Endothelial cell of umbilical vein (primary cell): ENCODE results near the gene ZAR1L. TPM values are rescaled to one million over a fixed set of nuclear protein-coding genes. Genes with fewer than 3 reads are reported as not detected.

Experiments used
- BruUV-seq: library from RNA; stranded (reverse); fragments of 400-500 nt; replicated peaks from 2 replicates; lab custom pipeline; 2021; lab: Mats Ljungman, UMichigan
- CTCF ChIA-PET: fragments of 300-600, 350-600 bp; sonication (Branson Sonifier 250); formaldehyde crosslinking; loops from one replicate; lab custom pipeline; 2021; ENCODE audit warnings: antibody characterized with exemption, inconsistent platforms; lab: Charles Lee
- POLR2A ChIA-PET: fragments of 300-600, 350-600 bp; sonication (Branson Sonifier 250); formaldehyde crosslinking; loops from one replicate; lab custom pipeline; 2021; ENCODE audit warnings: antibody characterized with exemption, inconsistent platforms; lab: Charles Lee
- DNase-seq: peaks from one replicate; pipeline ENCODE4 v3.0.0-alpha.2; 2011; ENCODE audit warnings: low read depth, low spot score
- FAIRE-seq: peaks from 2 replicates; lab custom pipeline; 2011; peaks lifted over from hg19 to GRCh38; lab: Jason Lieb, UNC
- H2AFZ ChIP-seq: 2 replicates; pipeline ENCODE4 v1.6.0; 2012; ENCODE audit warnings: low read depth, low read length, control low read depth, inconsistent platforms
- H3K27ac ChIP-seq: 2 replicates; pipeline ENCODE4 v1.5.1; 2011; ENCODE audit warnings: low read depth, mild to moderate bottlenecking, control low read depth, low read length, moderate library complexity; ENCODE audit not compliant: insufficient read depth
- H3K27me3 ChIP-seq, 2 experiments: 2 replicates each; pipeline versions ENCODE4 v1.6.0 to v1.6.1; 2011; ENCODE audit warnings: low read length in 2 of 2, mixed read lengths in 1 of 2; ENCODE audit not compliant: control insufficient read depth in 2 of 2, insufficient read depth in 2 of 2
- H3K36me3 ChIP-seq, 2 experiments: 2 replicates in 1 of 2; 3 replicates in 1 of 2; pipeline ENCODE4 v1.5.1; 2011; ENCODE audit warnings: low read length in 2 of 2, mild to moderate bottlenecking in 1 of 2, moderate library complexity in 1 of 2; ENCODE audit not compliant: control insufficient read depth in 2 of 2, insufficient read depth in 2 of 2; ENCODE audit errors: extremely low read depth in 1 of 2
- H3K4me1 ChIP-seq: 3 replicates; pipeline ENCODE4 v1.5.1; 2011; ENCODE audit warnings: mild to moderate bottlenecking, low read length; ENCODE audit not compliant: control insufficient read depth, insufficient read depth; ENCODE audit errors: extremely low read depth
- H3K4me2 ChIP-seq: 2 replicates; pipeline ENCODE4 v1.6.1; 2011; ENCODE audit warnings: low read length, control low read depth, mixed read lengths; ENCODE audit not compliant: insufficient read depth
- H3K4me3 ChIP-seq, 3 experiments: fragments of 200-600 bp in 1 of 3; sonication (generic), shearing (Covaris generic) in 1 of 3; replicated peaks in 1 of 3; 2 replicates each; pipeline ENCODE4 v1.5.1; 2011 to 2016; ENCODE audit warnings: control low read depth in 3 of 3, low read length in 3 of 3, mild to moderate bottlenecking in 2 of 3, inconsistent platforms in 1 of 3, low read depth in 1 of 3, moderate library complexity in 1 of 3; ENCODE audit not compliant: insufficient read depth in 1 of 3
- H3K79me2 ChIP-seq: 2 replicates; pipeline ENCODE4 v1.6.0; 2012; ENCODE audit warnings: low read length, inconsistent platforms; ENCODE audit not compliant: control insufficient read depth, insufficient read depth
- H3K9ac ChIP-seq: replicated peaks from 2 replicates; pipeline ENCODE3; 2011; ENCODE audit warnings: low read length, control low read depth; ENCODE audit not compliant: insufficient read depth; ENCODE audit errors: extremely low read depth
- H3K9me1 ChIP-seq: replicated peaks from 3 replicates; pipeline ENCODE4 v1.6.0; 2011; ENCODE audit warnings: mild to moderate bottlenecking, low read length; ENCODE audit not compliant: control insufficient read depth, insufficient read depth; ENCODE audit errors: extremely low read depth
- H3K9me3 ChIP-seq: replicated peaks from 2 replicates; pipeline ENCODE4 v1.5.1; 2012; ENCODE audit warnings: low read length, inconsistent platforms; ENCODE audit not compliant: control insufficient read depth, insufficient read depth
- H4K20me1 ChIP-seq: replicated peaks from 2 replicates; pipeline ENCODE3; 2011; ENCODE audit warnings: mild to moderate bottlenecking, low read length; ENCODE audit not compliant: control insufficient read depth, insufficient read depth; ENCODE audit errors: extremely low read depth
- GATA2 ChIP-seq: IDR thresholded peaks from 2 replicates; pipeline ENCODE4 v1.7.0; 2011; ENCODE audit warnings: low read depth, mild to moderate bottlenecking, moderate library complexity, mixed read lengths, low read length; ENCODE audit not compliant: insufficient read length, insufficient read depth
- JUN ChIP-seq: IDR thresholded peaks from 2 replicates; pipeline ENCODE4 v1.6.1; 2011; ENCODE audit warnings: borderline replicate concordance, low read depth; ENCODE audit not compliant: insufficient read length, insufficient read depth
- POLR2AphosphoS5 ChIP-seq: IDR thresholded peaks from 2 replicates; pipeline ENCODE4 v1.6.1; 2012; ENCODE audit warnings: low read depth, mild to moderate bottlenecking, control low read depth, low read length, moderate library complexity; ENCODE audit not compliant: insufficient read depth
- dilution Hi-C: fragments of 300-500 bp; cut with MboI; formaldehyde crosslinking; loops from one replicate; pipeline ENCODE4 v1.15.0; 2019; ENCODE audit warnings: low sequenced_read_pairs; ENCODE audit not compliant: extremely low pct_ligation_motif_present
- intact Hi-C: fragments of 100-400 bp; cut with micrococcal nuclease; formaldehyde crosslinking; loops from one replicate; pipeline ENCODE4 v1.10.0; 2022
- polyA plus RNA-seq, 4 experiments: library from polyadenylated mRNA; depleted of rRNA in 3 of 4; stranded (reverse) in 3 of 4; unstranded in 1 of 4; fragments of >200 nt; gene quantifications; 2 replicates each; pipeline versions ENCODE4 v1.2.1 to v1.2.3, GENCODE V29; 2011 to 2012; ENCODE audit warnings: missing spikeins in 1 of 4
- total RNA-seq: library from RNA; stranded (reverse); gene quantifications from 2 replicates; pipeline ENCODE4 v1.2.3, GENCODE V29; 2021
- TF ChIP-seq, protein P1 (sequence below): IDR thresholded peaks from 2 replicates; pipeline ENCODE4 v1.6.1; 2011; ENCODE audit not compliant: insufficient read depth, insufficient read length

Gene ZAR1L
- total and polyA plus RNA-seq, 2 donors (not counting 3 experiments of a cell fraction or from before 2014, with no cell fraction given): not detected

DNA sequence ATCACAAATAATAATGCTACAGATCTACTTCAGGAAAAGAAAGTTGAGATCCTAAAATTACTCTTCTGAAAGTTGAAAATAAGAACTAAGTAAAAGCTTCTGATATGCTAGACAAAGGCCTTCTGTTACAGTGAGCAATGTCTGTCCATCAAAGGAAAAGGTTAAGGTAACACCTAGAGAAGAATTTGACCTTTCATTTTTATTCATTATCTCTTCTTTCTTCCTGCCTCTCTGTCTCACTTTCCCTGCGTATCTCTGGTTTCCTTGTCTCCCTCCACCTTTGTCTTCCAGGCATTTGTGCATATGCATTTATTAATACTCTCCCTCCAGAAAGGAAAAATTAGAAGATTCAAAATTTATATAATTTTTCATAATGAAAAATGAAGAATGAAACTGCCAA, 49.0 kb downstream of the ZAR1L start:
- FAIRE-seq (no peak), DNase-seq (no peak)
- CTCF ChIA-PET: interaction anchor here (1.1 kb wide), 1 partner anchor 19 kb away, joined by 4 read pairs; no protein-coding TSS in a partner anchor
- Histone ChIP-seq H3K4me3 (no peak overlapping the region), H3K4me2 (peak overlapping the region; percentile 1), H4K20me1 (no peaks in the 10 kb centered on the region), H3K9me1 (no peaks in the 10 kb centered on the region), H2AFZ (no peak overlapping the region), H3K4me1 (peaks cover 72% of the 10 kb centered on the region), H3K27ac (peak overlapping the region; percentile 95), H3K27me3 (no peaks in the 10 kb centered on the region), H3K9me3 (no peaks in the 10 kb centered on the region), H3K36me3 (peaks cover 3 to 22% of the 10 kb centered on the region in 2 experiments), H3K9ac (no peak overlapping the region), H3K79me2 (peaks cover 34% of the 10 kb centered on the region)
- intact Hi-C loops (no loop called here), dilution Hi-C loops (no loop called here)
- TF ChIP-seq, protein P1, sequence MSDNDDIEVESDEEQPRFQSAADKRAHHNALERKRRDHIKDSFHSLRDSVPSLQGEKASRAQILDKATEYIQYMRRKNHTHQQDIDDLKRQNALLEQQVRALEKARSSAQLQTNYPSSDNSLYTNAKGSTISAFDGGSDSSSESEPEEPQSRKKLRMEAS: no peak
- TF ChIP-seq POLR2AphosphoS5: no peak
- no TSS peak for BruUV-seq
- POLR2A ChIA-PET: interaction anchor here (1.0 kb wide), 1 partner anchor 10 kb away, joined by 3 read pairs; no protein-coding TSS in a partner anchor

DNA sequence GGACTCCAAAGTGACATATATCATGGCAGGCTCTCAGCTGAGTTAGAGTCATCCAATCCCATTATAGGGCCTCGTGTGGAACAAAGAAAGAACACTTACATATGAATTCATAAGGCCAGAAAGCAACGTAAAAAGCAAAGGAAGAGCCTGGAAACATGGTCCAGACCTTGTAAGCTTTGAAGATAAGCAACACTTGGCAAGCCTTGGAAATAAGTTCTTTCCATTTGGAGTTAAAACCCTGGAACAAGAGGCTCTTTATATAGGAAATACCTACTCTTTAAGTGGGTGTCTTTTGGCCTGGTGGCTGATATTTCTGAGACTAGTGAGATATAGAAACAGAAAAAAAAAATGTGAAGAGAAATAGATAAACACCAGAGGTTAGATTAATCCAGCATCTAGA, 49.4 kb downstream of the ZAR1L start:
- no peaks in the 10 kb centered on the region for H3K9me3 ChIP-seq
- no TSS peak for BruUV-seq
- no peak overlapping the region for H3K9ac ChIP-seq
- CTCF ChIA-PET: interaction anchor here (1.0 to 3.0 kb wide), 3 partner anchors 10 to 19 kb away, joined by 4 to 15 read pairs (median 4); no protein-coding TSS in a partner anchor
- intact Hi-C loops (no loop called here), dilution Hi-C loops (no loop called here)
- no peaks in the 10 kb centered on the region for H3K9me1 ChIP-seq
- DNase-seq (peak; percentile 30), FAIRE-seq (no peak)
- TF ChIP-seq GATA2: no peak
- no peak for TF ChIP-seq JUN
- H3K4me1 ChIP-seq: peaks cover 72% of the 10 kb centered on the region
- H3K27ac ChIP-seq: peak overlapping the region; percentile 95
- POLR2A ChIA-PET: interaction anchor here (1.0 kb wide), 1 partner anchor 10 kb away, joined by 3 read pairs; no protein-coding TSS in a partner anchor
- H3K4me2 ChIP-seq: peak overlapping the region; percentile 1
- no peak overlapping the region for H2AFZ ChIP-seq
- H3K4me3 ChIP-seq: no peak overlapping the region
- peaks cover 31% of the 10 kb centered on the region for H3K79me2 ChIP-seq
- no peaks in the 10 kb centered on the region for H4K20me1 ChIP-seq
- H3K36me3 ChIP-seq: peaks cover 0 to 19% of the 10 kb centered on the region in 2 experiments
- no peaks in the 10 kb centered on the region for H3K27me3 ChIP-seq
